GM12892 (cell line): ENCODE results near the gene PGAP2.

ENCODE experiments used
- POLR2A ChIP-seq: IDR thresholded peaks from 2 replicates; pipeline ENCODE4 v1.6.1; 2011; ENCODE audit warnings: low read depth, low read length, control low read depth
- POLR2AphosphoS5 ChIP-seq: IDR thresholded peaks from 2 replicates; pipeline ENCODE4 v1.6.1; 2011; ENCODE audit warnings: low read depth, low read length, control low read depth
- TAF1 ChIP-seq: IDR thresholded peaks from 2 replicates; pipeline ENCODE4 v1.6.1; 2011; ENCODE audit warnings: low read depth, mild to moderate bottlenecking, control low read depth, low read length, borderline replicate concordance

DNA sequence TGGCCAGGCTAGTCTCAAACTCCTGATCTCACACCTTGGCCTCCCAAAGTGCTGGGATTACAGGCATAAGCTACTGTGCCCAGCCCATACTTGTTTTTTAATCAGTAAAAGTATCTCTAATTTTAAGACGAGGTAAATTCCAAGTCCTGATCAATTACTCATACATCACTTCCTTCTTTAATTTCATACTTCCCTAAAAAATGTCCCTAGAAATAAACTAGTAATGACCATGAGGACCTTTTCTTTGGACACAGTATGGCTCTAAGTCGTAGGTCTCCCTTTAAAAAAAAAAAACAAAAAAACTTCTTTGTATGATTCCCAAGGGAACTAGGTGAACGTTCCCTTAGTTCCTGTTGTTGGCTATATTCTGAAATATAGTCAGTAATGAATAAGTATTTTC is 40.8 kb upstream of the PGAP2 start:
- TF ChIP-seq POLR2A (no peak), POLR2AphosphoS5 (no peak), TAF1 (no peak)
